Testis (tissue), 2 donors: ENCODE results near the gene PPA1.

Experiments used
- POLR2A ChIP-seq: fragments of 450-650 bp; IDR thresholded peaks from one replicate; pipeline ENCODE4 v1.6.1; 2017; ENCODE audit warnings: antibody characterized with exemption, mild to moderate bottlenecking, moderate library complexity
- TF ChIP-seq, protein P1 (sequence below), 3 experiments: fragments of 450-650 bp in 2 of 3; fragments of 200-600 bp in 1 of 3; sonication (generic) in 1 of 3; IDR thresholded peaks; one replicate each; pipeline ENCODE4 v1.5.1; 2016 to 2019; ENCODE audit warnings: antibody characterized with exemption in 3 of 3, mild to moderate bottlenecking in 2 of 3, moderate library complexity in 1 of 3

DNA sequence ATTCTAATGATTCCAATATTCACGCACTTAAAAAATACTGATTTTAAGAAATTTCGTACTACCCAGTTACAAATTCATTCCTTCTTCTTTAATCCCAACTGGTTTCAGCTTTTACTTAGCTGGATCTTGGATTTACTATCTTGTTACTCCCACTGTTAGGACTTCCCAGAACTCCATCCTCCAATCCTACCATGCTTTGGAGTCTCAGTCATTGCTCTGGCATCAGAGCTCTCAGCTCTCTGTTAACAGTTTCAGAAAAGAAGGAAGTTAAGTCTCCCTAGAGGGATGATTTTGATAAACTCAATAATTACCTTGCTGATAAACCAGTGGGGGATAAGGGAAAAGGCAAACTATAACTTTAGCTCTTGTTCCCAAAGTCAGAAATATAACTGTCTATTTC lies 9.5 kb downstream of the PPA1 start:
- TF ChIP-seq, protein P1, sequence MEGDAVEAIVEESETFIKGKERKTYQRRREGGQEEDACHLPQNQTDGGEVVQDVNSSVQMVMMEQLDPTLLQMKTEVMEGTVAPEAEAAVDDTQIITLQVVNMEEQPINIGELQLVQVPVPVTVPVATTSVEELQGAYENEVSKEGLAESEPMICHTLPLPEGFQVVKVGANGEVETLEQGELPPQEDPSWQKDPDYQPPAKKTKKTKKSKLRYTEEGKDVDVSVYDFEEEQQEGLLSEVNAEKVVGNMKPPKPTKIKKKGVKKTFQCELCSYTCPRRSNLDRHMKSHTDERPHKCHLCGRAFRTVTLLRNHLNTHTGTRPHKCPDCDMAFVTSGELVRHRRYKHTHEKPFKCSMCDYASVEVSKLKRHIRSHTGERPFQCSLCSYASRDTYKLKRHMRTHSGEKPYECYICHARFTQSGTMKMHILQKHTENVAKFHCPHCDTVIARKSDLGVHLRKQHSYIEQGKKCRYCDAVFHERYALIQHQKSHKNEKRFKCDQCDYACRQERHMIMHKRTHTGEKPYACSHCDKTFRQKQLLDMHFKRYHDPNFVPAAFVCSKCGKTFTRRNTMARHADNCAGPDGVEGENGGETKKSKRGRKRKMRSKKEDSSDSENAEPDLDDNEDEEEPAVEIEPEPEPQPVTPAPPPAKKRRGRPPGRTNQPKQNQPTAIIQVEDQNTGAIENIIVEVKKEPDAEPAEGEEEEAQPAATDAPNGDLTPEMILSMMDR (IDR thresholded peaks at IDR 0.05): no peak
- no peak for TF ChIP-seq POLR2A
